ENCODE data around the gene RPP30.

Gene RPP30

GRCh38 chr10:90916392-90917237, 44.8 kb downstream of the RPP30 start:
- Histone ChIP-seq H3K14ac (ENCODE audit: low read length in 2 of 2) (no peak overlapping the region), H2BK12ac (ENCODE audit: low read length in 2 of 2) (no peak overlapping the region), H4K8ac (ENCODE audit: low read length) (no peak overlapping the region), H2BK15ac (ENCODE audit: low read depth, poor library complexity, severe bottlenecking) (no peak overlapping the region), H4K91ac (ENCODE audit: low read length) (no peak overlapping the region), H2AK5ac (ENCODE audit: low read length, severe bottlenecking) (no peak overlapping the region), H3K27me3 (ENCODE audit: control insufficient read depth in 1 of 2, insufficient read depth in 1 of 2, low read length in 2 of 2) (no peaks in the 10 kb centered on the region), H3K4me1 (ENCODE audit: control insufficient read depth, insufficient read depth, low read depth, low read length) (peaks cover 2% of the 10 kb centered on the region), H3K9ac (ENCODE audit: low read length) (no peak overlapping the region), H3K23ac (ENCODE audit: low read length in 2 of 2) (no peak overlapping the region), H2AFZ (ENCODE audit: low read depth, low read length) (no peak overlapping the region), H3K4me3 (ENCODE audit: insufficient read depth in 1 of 2, low read depth in 1 of 2, low read length in 2 of 2) (no peak overlapping the region), H3K18ac (ENCODE audit: low read depth in 1 of 2, low read length in 2 of 2) (peak overlapping the region; percentile 43 to 49), H3K4me2 (ENCODE audit: low read length, poor library complexity, severe bottlenecking) (no peak overlapping the region), H3K36me3 (ENCODE audit: control insufficient read depth in 1 of 2, insufficient read depth in 2 of 2, low read depth in 1 of 2, low read length in 2 of 2) (peaks cover 0 to 5% of the 10 kb centered on the region in 2 experiments), H3K9me3 (ENCODE audit: control insufficient read depth, low read length) (no peaks in the 10 kb centered on the region), H2BK5ac (ENCODE audit: low read depth, low read length, poor library complexity, severe bottlenecking) (no peak overlapping the region), H3K27ac (ENCODE audit: low read length, poor library complexity, severe bottlenecking) (peak overlapping the region; percentile 25), H2BK120ac (ENCODE audit: low read depth, low read length) (no peak overlapping the region), H3K79me1 (replicated peaks; ENCODE audit: low read length, poor library complexity, severe bottlenecking) (peaks cover 1% of the 10 kb centered on the region), H3K4ac (ENCODE audit: low read depth in 1 of 2, low read length in 2 of 2) (no peak overlapping the region)
- WGBS, result 95% methylated on average over 4 of the region's 6 CpGs
- no peak for DNase-seq

- WGBS, result 47% methylated on average over 5 of the region's 8 CpGs
- H3K27me3 ChIP-seq (ENCODE audit: control insufficient read depth in 1 of 2, insufficient read depth in 1 of 2, low read length in 2 of 2), result no peaks in the 10 kb centered on the region
Observed at GRCh38 chr10:90917238-90917967, 45.6 kb downstream of the RPP30 start.

DNA sequence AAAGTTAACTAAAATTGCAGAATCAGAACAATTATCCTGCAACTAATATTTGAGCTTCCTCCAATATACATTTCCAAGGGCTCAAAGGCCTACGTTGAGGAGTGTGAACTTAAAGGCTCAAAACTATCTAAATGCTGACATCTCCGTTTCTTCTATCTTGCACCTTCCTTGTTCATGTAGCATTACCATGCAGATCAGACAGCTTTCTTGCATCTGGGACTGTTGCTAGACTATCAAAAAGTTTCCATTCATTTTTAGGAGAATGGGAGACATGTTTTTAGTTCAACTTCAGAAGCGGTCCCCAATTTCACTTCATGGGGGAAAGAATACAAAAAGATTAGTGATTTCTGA, 46.2 kb downstream of the RPP30 start:
- Histone ChIP-seq H3K4me3 (ENCODE audit: insufficient read depth in 1 of 2, low read depth in 1 of 2, low read length in 2 of 2) (no peak overlapping the region), H3K27ac (ENCODE audit: low read length, poor library complexity, severe bottlenecking) (peak overlapping the region; percentile 31), H3K4me2 (ENCODE audit: low read length, poor library complexity, severe bottlenecking) (no peak overlapping the region), H3K18ac (ENCODE audit: low read depth in 1 of 2, low read length in 2 of 2) (peak overlapping the region in 1 of 2 experiments; percentile 60), H3K14ac (ENCODE audit: low read length in 2 of 2) (no peak overlapping the region), H2BK5ac (ENCODE audit: low read depth, low read length, poor library complexity, severe bottlenecking) (no peak overlapping the region), H3K27me3 (ENCODE audit: control insufficient read depth in 1 of 2, insufficient read depth in 1 of 2, low read length in 2 of 2) (no peaks in the 10 kb centered on the region), H2AFZ (ENCODE audit: low read depth, low read length) (no peak overlapping the region), H3K9me3 (ENCODE audit: control insufficient read depth, low read length) (no peaks in the 10 kb centered on the region), H2BK12ac (ENCODE audit: low read length in 2 of 2) (no peak overlapping the region), H3K36me3 (ENCODE audit: control insufficient read depth in 1 of 2, insufficient read depth in 2 of 2, low read depth in 1 of 2, low read length in 2 of 2) (peaks cover 0 to 5% of the 10 kb centered on the region in 2 experiments), H3K79me1 (replicated peaks; ENCODE audit: low read length, poor library complexity, severe bottlenecking) (peaks cover 1% of the 10 kb centered on the region), H2AK5ac (ENCODE audit: low read length, severe bottlenecking) (no peak overlapping the region), H4K91ac (ENCODE audit: low read length) (no peak overlapping the region), H3K4me1 (ENCODE audit: control insufficient read depth, insufficient read depth, low read depth, low read length) (peaks cover 2% of the 10 kb centered on the region), H4K8ac (ENCODE audit: low read length) (no peak overlapping the region), H3K9ac (ENCODE audit: low read length) (no peak overlapping the region), H3K23ac (ENCODE audit: low read length in 2 of 2) (no peak overlapping the region), H2BK15ac (ENCODE audit: low read depth, poor library complexity, severe bottlenecking) (no peak overlapping the region), H2BK120ac (ENCODE audit: low read depth, low read length) (no peak overlapping the region), H3K4ac (ENCODE audit: low read depth in 1 of 2, low read length in 2 of 2) (no peak overlapping the region)
- DNase-seq, result peak; percentile 30
- 66% methylated on average over 3 of the region's 3 CpGs for WGBS

More at GRCh38 chr10:90917238-90917967, 45.6 kb downstream of the RPP30 start:
- Histone ChIP-seq H3K4me1 (ENCODE audit: control insufficient read depth, insufficient read depth, low read depth, low read length) (peaks cover 2% of the 10 kb centered on the region), H2BK15ac (ENCODE audit: low read depth, poor library complexity, severe bottlenecking) (no peak overlapping the region), H3K18ac (ENCODE audit: low read depth in 1 of 2, low read length in 2 of 2) (peak overlapping the region in 1 of 2 experiments; percentile 94), H3K79me1 (replicated peaks; ENCODE audit: low read length, poor library complexity, severe bottlenecking) (peaks cover 1% of the 10 kb centered on the region), H3K14ac (ENCODE audit: low read length in 2 of 2) (no peak overlapping the region), H3K4me2 (ENCODE audit: low read length, poor library complexity, severe bottlenecking) (peak overlapping the region; percentile 21), H2BK12ac (ENCODE audit: low read length in 2 of 2) (peak overlapping the region; percentile 17 to 73), H2AFZ (ENCODE audit: low read depth, low read length) (no peak overlapping the region), H3K4me3 (ENCODE audit: insufficient read depth in 1 of 2, low read depth in 1 of 2, low read length in 2 of 2) (no peak overlapping the region), H3K9me3 (ENCODE audit: control insufficient read depth, low read length) (no peaks in the 10 kb centered on the region), H3K27ac (ENCODE audit: low read length, poor library complexity, severe bottlenecking) (no peak overlapping the region), H4K8ac (ENCODE audit: low read length) (peak overlapping the region; percentile 69), H2AK5ac (ENCODE audit: low read length, severe bottlenecking) (no peak overlapping the region), H3K9ac (ENCODE audit: low read length) (no peak overlapping the region), H3K23ac (ENCODE audit: low read length in 2 of 2) (no peak overlapping the region), H3K36me3 (ENCODE audit: control insufficient read depth in 1 of 2, insufficient read depth in 2 of 2, low read depth in 1 of 2, low read length in 2 of 2) (peaks cover 0 to 5% of the 10 kb centered on the region in 2 experiments), H4K91ac (ENCODE audit: low read length) (no peak overlapping the region), H2BK120ac (ENCODE audit: low read depth, low read length) (no peak overlapping the region), H2BK5ac (ENCODE audit: low read depth, low read length, poor library complexity, severe bottlenecking) (no peak overlapping the region), H3K4ac (ENCODE audit: low read depth in 1 of 2, low read length in 2 of 2) (no peak overlapping the region)
- peak; percentile 26 for DNase-seq

All from mesenchymal stem cell (in vitro differentiated cells and primary cell).